Measurements from ENCODE around the gene HOXA7. TPM values are rescaled to one million over a fixed set of nuclear protein-coding genes. Genes with fewer than 3 reads are reported as not detected.

The HOXA7 gene
- total RNA-seq, 1 donor from 2014 or later, result not detected

DNA sequence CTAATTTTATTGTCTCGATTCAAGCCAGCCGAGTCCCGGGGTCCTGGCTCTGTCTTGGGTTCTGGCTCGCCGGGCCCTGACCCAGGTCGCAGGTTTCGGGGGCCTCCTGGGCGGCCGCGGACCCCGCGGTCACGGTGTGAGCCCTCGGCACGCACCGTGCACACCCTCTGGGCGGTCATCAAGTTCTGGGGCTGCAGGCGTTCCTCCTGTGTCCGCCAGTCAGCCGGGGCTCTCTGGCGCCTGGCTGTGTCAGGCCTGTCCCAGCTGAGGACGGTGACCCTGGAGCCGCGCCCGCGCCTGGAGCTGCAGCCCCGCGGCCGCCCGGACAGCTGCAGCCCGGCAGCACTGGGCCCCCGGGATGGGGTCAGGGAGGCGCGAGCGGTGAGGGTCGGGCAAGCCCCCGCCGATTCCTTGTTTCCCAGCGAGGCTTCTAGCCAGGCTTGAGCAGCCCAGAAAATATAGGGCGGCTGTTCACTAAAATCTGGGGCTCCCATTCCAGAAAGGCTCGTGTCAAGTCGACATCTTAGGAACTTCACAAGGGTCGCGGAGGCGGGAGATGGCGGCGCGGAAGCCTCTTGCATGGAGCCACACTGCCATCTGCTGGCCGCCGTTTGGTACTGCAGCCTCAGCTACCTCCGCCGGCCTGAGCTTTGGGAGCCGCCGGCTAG is 4.2 kb upstream of the HOXA7 start:
- H3K4me1 Mint-ChIP-seq (ENCODE audit: low read depth, unreplicated experiment), result peaks cover 3% of the 10 kb centered on the region
- H3K36me3 Mint-ChIP-seq (ENCODE audit: unreplicated experiment), result peaks cover 10% of the 10 kb centered on the region
- peak; percentile 94 for DNase-seq
- no peak overlapping the region for H3K27ac Mint-ChIP-seq (ENCODE audit: unreplicated experiment)
- TF ChIP-seq, protein P1, sequence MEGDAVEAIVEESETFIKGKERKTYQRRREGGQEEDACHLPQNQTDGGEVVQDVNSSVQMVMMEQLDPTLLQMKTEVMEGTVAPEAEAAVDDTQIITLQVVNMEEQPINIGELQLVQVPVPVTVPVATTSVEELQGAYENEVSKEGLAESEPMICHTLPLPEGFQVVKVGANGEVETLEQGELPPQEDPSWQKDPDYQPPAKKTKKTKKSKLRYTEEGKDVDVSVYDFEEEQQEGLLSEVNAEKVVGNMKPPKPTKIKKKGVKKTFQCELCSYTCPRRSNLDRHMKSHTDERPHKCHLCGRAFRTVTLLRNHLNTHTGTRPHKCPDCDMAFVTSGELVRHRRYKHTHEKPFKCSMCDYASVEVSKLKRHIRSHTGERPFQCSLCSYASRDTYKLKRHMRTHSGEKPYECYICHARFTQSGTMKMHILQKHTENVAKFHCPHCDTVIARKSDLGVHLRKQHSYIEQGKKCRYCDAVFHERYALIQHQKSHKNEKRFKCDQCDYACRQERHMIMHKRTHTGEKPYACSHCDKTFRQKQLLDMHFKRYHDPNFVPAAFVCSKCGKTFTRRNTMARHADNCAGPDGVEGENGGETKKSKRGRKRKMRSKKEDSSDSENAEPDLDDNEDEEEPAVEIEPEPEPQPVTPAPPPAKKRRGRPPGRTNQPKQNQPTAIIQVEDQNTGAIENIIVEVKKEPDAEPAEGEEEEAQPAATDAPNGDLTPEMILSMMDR (IDR thresholded peaks at IDR 0.05; ENCODE audit: partially characterized antibody, unreplicated experiment), result peak; percentile 100
- peaks cover 45% of the 10 kb centered on the region for H3K27me3 Mint-ChIP-seq (ENCODE audit: unreplicated experiment)
- H3K9me3 Mint-ChIP-seq (ENCODE audit: unreplicated experiment), result peaks cover 14% of the 10 kb centered on the region
- H3K4me3 Mint-ChIP-seq (ENCODE audit: unreplicated experiment), result peak overlapping the region; percentile 46

DNA sequence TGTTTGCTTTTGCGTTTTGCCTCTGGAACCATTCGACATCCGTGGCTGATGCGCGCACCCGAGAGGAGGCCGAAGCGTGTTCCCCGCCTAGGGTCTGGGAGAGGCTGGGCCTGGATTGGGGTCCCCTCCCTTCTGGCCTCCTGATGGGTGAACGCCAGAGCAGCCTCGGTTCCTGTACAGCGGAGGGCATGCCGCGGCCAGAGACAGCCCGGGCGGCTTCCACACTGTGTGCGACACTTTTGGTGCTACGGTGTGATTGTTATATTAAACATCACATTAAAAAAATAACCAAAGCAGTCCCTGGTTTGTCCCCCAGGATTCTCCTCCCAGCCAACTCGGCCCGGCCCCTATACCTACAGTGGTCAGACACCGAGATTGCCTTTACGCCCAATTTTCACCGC is 3.7 kb upstream of the HOXA7 start:
- peaks cover 2% of the 10 kb centered on the region for H3K4me1 Mint-ChIP-seq (ENCODE audit: low read depth, unreplicated experiment)
- no peak for DNase-seq
- peak overlapping the region; percentile 38 for H3K4me3 Mint-ChIP-seq (ENCODE audit: unreplicated experiment)
- peaks cover 10% of the 10 kb centered on the region for H3K36me3 Mint-ChIP-seq (ENCODE audit: unreplicated experiment)
- peaks cover 15% of the 10 kb centered on the region for H3K9me3 Mint-ChIP-seq (ENCODE audit: unreplicated experiment)
- H3K27me3 Mint-ChIP-seq (ENCODE audit: unreplicated experiment), result peaks cover 47% of the 10 kb centered on the region
- H3K27ac Mint-ChIP-seq (ENCODE audit: unreplicated experiment), result no peak overlapping the region
- TF ChIP-seq, protein P1 (IDR thresholded peaks at IDR 0.05; ENCODE audit: partially characterized antibody, unreplicated experiment), result no peak

DNA sequence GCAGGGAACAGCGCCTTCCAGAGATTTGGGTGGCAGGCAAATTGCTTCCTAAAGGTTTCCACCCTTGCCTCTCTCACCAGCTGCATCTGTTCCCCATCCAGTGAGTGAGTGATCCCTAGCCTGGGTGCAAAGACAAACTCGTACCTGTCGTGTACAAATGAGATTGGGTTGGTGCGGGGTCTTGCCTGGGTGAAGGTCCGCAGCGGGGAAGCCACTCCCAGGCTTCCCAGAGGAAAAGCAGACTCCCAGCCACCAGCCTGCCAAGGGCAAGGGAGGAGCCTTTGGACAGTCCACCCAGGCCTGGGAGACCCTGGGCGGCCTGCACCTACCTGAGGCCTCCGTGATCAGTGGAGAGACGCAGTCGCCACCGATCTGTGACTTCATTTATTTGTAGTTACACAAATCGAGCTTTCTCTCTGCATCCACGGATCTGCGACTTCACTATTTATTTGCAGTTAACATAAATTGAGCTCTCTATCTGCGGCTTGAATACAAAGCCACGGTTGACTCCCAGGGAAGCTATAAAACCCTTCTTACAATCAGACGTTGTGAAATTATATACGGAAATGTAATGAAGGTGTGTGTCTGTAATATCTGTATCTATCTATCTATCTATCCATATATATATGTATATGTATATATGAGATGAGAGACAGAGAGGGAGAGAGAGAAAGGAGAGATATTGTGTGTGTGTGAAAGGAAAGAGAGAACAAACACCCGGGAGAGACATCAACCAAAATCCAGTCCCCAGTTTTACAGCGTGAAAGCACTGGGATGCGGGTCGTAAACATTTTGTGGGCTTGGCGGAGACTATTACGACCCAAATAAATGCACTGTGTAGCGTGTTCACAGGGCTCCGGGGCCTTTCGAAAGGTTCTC is 3.0 kb upstream of the HOXA7 start:
- Mint-ChIP-seq H3K9me3 (ENCODE audit: unreplicated experiment) (peaks cover 16% of the 10 kb centered on the region), H3K4me3 (ENCODE audit: unreplicated experiment) (peak overlapping the region; percentile 82), H3K27ac (ENCODE audit: unreplicated experiment) (no peak overlapping the region), H3K27me3 (ENCODE audit: unreplicated experiment) (peaks cover 50% of the 10 kb centered on the region), H3K36me3 (ENCODE audit: unreplicated experiment) (peaks cover 10% of the 10 kb centered on the region), H3K4me1 (ENCODE audit: low read depth, unreplicated experiment) (peaks cover 2% of the 10 kb centered on the region)
- DNase-seq, result no peak
- TF ChIP-seq, protein P1 (IDR thresholded peaks at IDR 0.05; ENCODE audit: partially characterized antibody, unreplicated experiment), result no peak

DNA sequence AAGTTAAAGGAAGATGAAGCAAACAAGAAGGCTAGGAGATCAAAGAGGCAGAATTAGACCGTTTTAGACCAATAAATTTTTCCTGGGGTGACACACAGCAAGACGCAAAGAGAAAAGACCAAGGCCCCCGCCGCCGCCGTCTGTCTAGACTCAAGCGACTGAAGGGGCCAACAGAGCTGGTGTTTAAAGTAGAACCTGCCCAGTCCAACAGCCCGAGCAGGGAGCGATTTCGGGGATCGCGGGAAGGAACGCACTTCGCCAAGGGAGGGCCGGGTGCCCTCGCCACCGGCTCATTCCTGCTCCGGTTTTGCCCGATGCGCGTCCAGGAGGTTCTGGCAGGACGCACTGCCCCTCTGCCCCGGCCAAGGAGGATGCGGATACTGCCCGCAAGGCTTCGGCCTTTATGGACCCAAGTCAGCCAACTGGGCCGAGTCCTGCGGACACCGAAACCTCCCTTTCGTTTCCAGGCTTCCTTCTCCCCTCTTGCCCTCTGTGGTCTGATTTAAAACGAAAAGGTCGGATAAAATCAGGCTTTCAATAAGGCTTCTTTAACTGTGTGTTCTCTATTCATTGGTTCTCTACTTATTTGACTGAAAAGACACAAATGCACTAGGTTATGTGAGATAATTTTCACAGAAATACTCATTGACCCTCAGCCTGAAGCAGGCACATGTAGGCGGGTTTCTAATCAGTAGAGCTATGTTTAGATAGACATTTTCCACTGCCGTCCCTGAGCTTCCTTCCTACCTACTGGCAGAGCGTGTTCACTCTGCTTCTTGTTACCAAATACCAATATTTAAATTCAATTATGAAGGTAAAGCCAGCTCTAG is 2.2 kb upstream of the HOXA7 start:
- H3K27me3 Mint-ChIP-seq (ENCODE audit: unreplicated experiment), result peaks cover 50% of the 10 kb centered on the region
- H3K4me3 Mint-ChIP-seq (ENCODE audit: unreplicated experiment), result no peak overlapping the region
- TF ChIP-seq, protein P1 (IDR thresholded peaks at IDR 0.05; ENCODE audit: partially characterized antibody, unreplicated experiment), result no peak
- H3K27ac Mint-ChIP-seq (ENCODE audit: unreplicated experiment), result no peak overlapping the region
- H3K9me3 Mint-ChIP-seq (ENCODE audit: unreplicated experiment), result peaks cover 19% of the 10 kb centered on the region
- peaks cover 2% of the 10 kb centered on the region for H3K4me1 Mint-ChIP-seq (ENCODE audit: low read depth, unreplicated experiment)
- H3K36me3 Mint-ChIP-seq (ENCODE audit: unreplicated experiment), result peaks cover 14% of the 10 kb centered on the region
- DNase-seq, result no peak

Measured in glutamatergic neuron (in vitro differentiated cells).